ENCODE measurements around the gene SENP1.
"Not testable (repeated sequence)": the region's sequence is repeated elsewhere in the genome, so short reads cannot be mapped to it uniquely, and the experiment has no call there.

Gene SENP1

GRCh38 chr12:48125542-48125941, 19.7 kb upstream of the SENP1 start:
- not testable (repeated sequence) for H2BK120ac ChIP-seq (ENCODE audit: insufficient read depth, low read length, poor library complexity); H2BK12ac ChIP-seq (ENCODE audit: low read length); H4K12ac ChIP-seq (ENCODE audit: low read depth, low read length); H3K27ac ChIP-seq (ENCODE audit: low read depth, low read length); H3K9ac ChIP-seq (ENCODE audit: low read length); H3K4me3 ChIP-seq (ENCODE audit: low read depth, low read length); H3K27me3 ChIP-seq (ENCODE audit: insufficient read depth, low read length); H3K4ac ChIP-seq (ENCODE audit: low read depth, low read length); H2BK5ac ChIP-seq (ENCODE audit: low read depth, low read length, poor library complexity); H3K79me1 ChIP-seq (ENCODE audit: low read length); H3K79me2 ChIP-seq (ENCODE audit: control insufficient read depth, insufficient read depth, low read length, poor library complexity); H3K23ac ChIP-seq (ENCODE audit: low read length); H3K14ac ChIP-seq (ENCODE audit: low read length); H3K4me1 ChIP-seq (ENCODE audit: control insufficient read depth in 1 of 2, insufficient read depth in 2 of 2, low read length in 2 of 2); H3K4me2 ChIP-seq (ENCODE audit: low read length); H3K36me3 ChIP-seq (ENCODE audit: control insufficient read depth in 1 of 2, insufficient read depth in 2 of 2, low read length in 2 of 2); H4K8ac ChIP-seq (ENCODE audit: low read depth, low read length); H3K18ac ChIP-seq (ENCODE audit: low read length); H2AK5ac ChIP-seq (ENCODE audit: low read length); H2AFZ ChIP-seq (ENCODE audit: insufficient read depth, low read length, poor library complexity); H3K9me3 ChIP-seq (ENCODE audit: insufficient read depth, low read depth, low read length); DNase-seq; H4K91ac ChIP-seq (ENCODE audit: low read depth, low read length)
- WGBS (ENCODE audit: extremely low coverage, insufficient coverage, insufficient read length), result no CpG with 5 or more reads among the region's 5 CpGs

- H3K4me1 ChIP-seq (ENCODE audit: control insufficient read depth in 1 of 2, insufficient read depth in 2 of 2, low read length in 2 of 2), result peaks cover 1 to 4% of the 10 kb centered on the region in 2 experiments
- H3K27me3 ChIP-seq (ENCODE audit: insufficient read depth, low read length), result no peaks in the 10 kb centered on the region
- no peak overlapping the region for H3K9ac ChIP-seq (ENCODE audit: low read length)
- no peak overlapping the region for H2BK120ac ChIP-seq (ENCODE audit: insufficient read depth, low read length, poor library complexity)
- no peak overlapping the region for H3K4ac ChIP-seq (ENCODE audit: low read depth, low read length)
- H3K79me2 ChIP-seq (ENCODE audit: control insufficient read depth, insufficient read depth, low read length, poor library complexity), result no peaks in the 10 kb centered on the region
- no peak overlapping the region for H3K18ac ChIP-seq (ENCODE audit: low read length)
- H2BK5ac ChIP-seq (ENCODE audit: low read depth, low read length, poor library complexity), result no peak overlapping the region
- WGBS (ENCODE audit: extremely low coverage, insufficient coverage, insufficient read length), result no CpG with 5 or more reads among the region's 4 CpGs
- no peak overlapping the region for H4K8ac ChIP-seq (ENCODE audit: low read depth, low read length)
- no peak overlapping the region for H3K23ac ChIP-seq (ENCODE audit: low read length)
- H4K91ac ChIP-seq (ENCODE audit: low read depth, low read length), result no peak overlapping the region
- H2AFZ ChIP-seq (ENCODE audit: insufficient read depth, low read length, poor library complexity), result no peak overlapping the region
- H3K36me3 ChIP-seq (ENCODE audit: control insufficient read depth in 1 of 2, insufficient read depth in 2 of 2, low read length in 2 of 2), result peaks cover 2 to 7% of the 10 kb centered on the region in 2 experiments
- peaks cover 1% of the 10 kb centered on the region for H3K79me1 ChIP-seq (ENCODE audit: low read length)
- H4K12ac ChIP-seq (ENCODE audit: low read depth, low read length), result no peak overlapping the region
- H3K4me3 ChIP-seq (ENCODE audit: low read depth, low read length), result no peak overlapping the region
- no peak overlapping the region for H2BK12ac ChIP-seq (ENCODE audit: low read length)
- no peak overlapping the region for H3K27ac ChIP-seq (ENCODE audit: low read depth, low read length)
- H3K4me2 ChIP-seq (ENCODE audit: low read length), result no peak overlapping the region
- H3K14ac ChIP-seq (ENCODE audit: low read length), result no peak overlapping the region
- DNase-seq, result no peak
- no peaks in the 10 kb centered on the region for H3K9me3 ChIP-seq (ENCODE audit: insufficient read depth, low read depth, low read length)
- no peak overlapping the region for H2AK5ac ChIP-seq (ENCODE audit: low read length)
These were observed 17.3 kb upstream of the SENP1 start for GRCh38 chr12:48123169-48123568.

- Histone ChIP-seq H2AK5ac (ENCODE audit: low read length) (no peak overlapping the region), H3K23ac (ENCODE audit: low read length) (no peak overlapping the region), H3K14ac (ENCODE audit: low read length) (no peak overlapping the region), H3K4me2 (ENCODE audit: low read length) (no peak overlapping the region), H3K4me1 (ENCODE audit: control insufficient read depth in 1 of 2, insufficient read depth in 2 of 2, low read length in 2 of 2) (peaks cover 1 to 4% of the 10 kb centered on the region in 2 experiments), H3K27ac (ENCODE audit: low read depth, low read length) (no peak overlapping the region), H4K12ac (ENCODE audit: low read depth, low read length) (no peak overlapping the region), H2BK12ac (ENCODE audit: low read length) (no peak overlapping the region), H3K9me3 (ENCODE audit: insufficient read depth, low read depth, low read length) (no peaks in the 10 kb centered on the region), H3K79me2 (ENCODE audit: control insufficient read depth, insufficient read depth, low read length, poor library complexity) (no peaks in the 10 kb centered on the region), H3K9ac (ENCODE audit: low read length) (no peak overlapping the region), H2BK120ac (ENCODE audit: insufficient read depth, low read length, poor library complexity) (no peak overlapping the region), H3K4me3 (ENCODE audit: low read depth, low read length) (no peak overlapping the region), H2AFZ (ENCODE audit: insufficient read depth, low read length, poor library complexity) (no peak overlapping the region), H3K4ac (ENCODE audit: low read depth, low read length) (no peak overlapping the region), H3K36me3 (ENCODE audit: control insufficient read depth in 1 of 2, insufficient read depth in 2 of 2, low read length in 2 of 2) (peaks cover 2 to 7% of the 10 kb centered on the region in 2 experiments), H4K8ac (ENCODE audit: low read depth, low read length) (no peak overlapping the region), H4K91ac (ENCODE audit: low read depth, low read length) (no peak overlapping the region), H2BK5ac (ENCODE audit: low read depth, low read length, poor library complexity) (no peak overlapping the region), H3K79me1 (ENCODE audit: low read length) (peaks cover 1% of the 10 kb centered on the region), H3K27me3 (ENCODE audit: insufficient read depth, low read length) (no peaks in the 10 kb centered on the region), H3K18ac (ENCODE audit: low read length) (no peak overlapping the region)
- DNase-seq, result no peak
- WGBS (ENCODE audit: extremely low coverage, insufficient coverage, insufficient read length), result no CpG with 5 or more reads among the region's 2 CpGs
These were observed 16.4 kb upstream of the SENP1 start for GRCh38 chr12:48122065-48122834.

- no peak overlapping the region for H2BK12ac ChIP-seq (ENCODE audit: low read length)
- no peak overlapping the region for H3K27ac ChIP-seq (ENCODE audit: low read depth, low read length)
- no peak for DNase-seq
- no peak overlapping the region for H2AFZ ChIP-seq (ENCODE audit: insufficient read depth, low read length, poor library complexity)
- H3K23ac ChIP-seq (ENCODE audit: low read length), result no peak overlapping the region
- H2BK120ac ChIP-seq (ENCODE audit: insufficient read depth, low read length, poor library complexity), result no peak overlapping the region
- no CpG with 5 or more reads among the region's 1 CpG for WGBS (ENCODE audit: extremely low coverage, insufficient coverage, insufficient read length)
- H2AK5ac ChIP-seq (ENCODE audit: low read length), result no peak overlapping the region
- H3K4me3 ChIP-seq (ENCODE audit: low read depth, low read length), result no peak overlapping the region
- H4K91ac ChIP-seq (ENCODE audit: low read depth, low read length), result no peak overlapping the region
- H3K18ac ChIP-seq (ENCODE audit: low read length), result no peak overlapping the region
- no peak overlapping the region for H2BK5ac ChIP-seq (ENCODE audit: low read depth, low read length, poor library complexity)
- H3K14ac ChIP-seq (ENCODE audit: low read length), result no peak overlapping the region
- no peak overlapping the region for H3K4me2 ChIP-seq (ENCODE audit: low read length)
- no peaks in the 10 kb centered on the region for H3K79me2 ChIP-seq (ENCODE audit: control insufficient read depth, insufficient read depth, low read length, poor library complexity)
- no peak overlapping the region for H3K4ac ChIP-seq (ENCODE audit: low read depth, low read length)
- no peaks in the 10 kb centered on the region for H3K9me3 ChIP-seq (ENCODE audit: insufficient read depth, low read depth, low read length)
- H3K27me3 ChIP-seq (ENCODE audit: insufficient read depth, low read length), result no peaks in the 10 kb centered on the region
- peaks cover 2 to 7% of the 10 kb centered on the region in 2 experiments for H3K36me3 ChIP-seq (ENCODE audit: control insufficient read depth in 1 of 2, insufficient read depth in 2 of 2, low read length in 2 of 2)
- no peak overlapping the region for H4K12ac ChIP-seq (ENCODE audit: low read depth, low read length)
- no peak overlapping the region for H3K9ac ChIP-seq (ENCODE audit: low read length)
- peaks cover 1% of the 10 kb centered on the region for H3K79me1 ChIP-seq (ENCODE audit: low read length)
- peaks cover 1 to 4% of the 10 kb centered on the region in 2 experiments for H3K4me1 ChIP-seq (ENCODE audit: control insufficient read depth in 1 of 2, insufficient read depth in 2 of 2, low read length in 2 of 2)
- no peak overlapping the region for H4K8ac ChIP-seq (ENCODE audit: low read depth, low read length)
These were observed 15.6 kb upstream of the SENP1 start for GRCh38 chr12:48121522-48121921.

All from trophoblast cell (in vitro differentiated cells and primary cell).